HCT116 (cell line): Measurements from ENCODE around the gene TTC36. TPM values are rescaled to one million over a fixed set of nuclear protein-coding genes. Genes with fewer than 3 reads are reported as not detected.
A peak's percentile ranks its signal among the peaks of the same experiment; 100 is the strongest.

Source experiments
- ATAC-seq: fragments of 200-7000 bp; cut with Tn5 transposase; 2 replicates; pipeline ENCODE4 v1.9.1; 2020; ENCODE audit warnings: mild to moderate bottlenecking, moderate library complexity
- BruUV-seq: library from RNA; stranded (reverse); fragments of 400-500 nt; replicated peaks from 2 replicates; lab custom pipeline; 2021; lab: Mats Ljungman, UMichigan
- CTCF ChIA-PET: fragments of 300-600 bp; sonication (Branson Sonifier 250); formaldehyde crosslinking; loops from one replicate; lab custom pipeline; 2021; ENCODE audit warnings: antibody characterized with exemption; lab: Charles Lee
- POLR2A ChIA-PET: fragments of 300-600, 350-600 bp; sonication (Branson Sonifier 250); formaldehyde crosslinking; loops from one replicate; lab custom pipeline; 2021; ENCODE audit warnings: antibody characterized with exemption; lab: Charles Lee
- RAD21 ChIA-PET, 2 experiments: fragments of 300-600 bp; sonication (Branson Sonifier 250); formaldehyde crosslinking; loops; one replicate each; lab custom pipeline; 2023; ENCODE audit warnings: low total read pairs in 2 of 2; ENCODE audit not compliant: uncharacterized antibody in 2 of 2, unreplicated experiment in 2 of 2, low non-redundant PET in 1 of 2; lab: Charles Lee
- DNase-seq: peaks from one replicate; pipeline ENCODE4 v3.0.0-alpha.2; 2010; ENCODE audit warnings: low read depth, low spot score
- H2AFZ ChIP-seq: fragments of 200-600 bp; shearing (Covaris generic), sonication (generic); 2 replicates; pipeline ENCODE4 v1.6.1; 2017; ENCODE audit warnings: low read depth, mixed run types, mixed read lengths, antibody characterized with exemption, low read length; ENCODE audit not compliant: poor library complexity, severe bottlenecking
- H3K27ac ChIP-seq: 2 replicates; pipeline ENCODE4 v1.5.1; 2012; ENCODE audit warnings: low read depth, low read length
- H3K27me3 ChIP-seq: fragments of 200-600 bp; sonication (generic); 2 replicates; pipeline ENCODE4 v1.6.1; 2016; ENCODE audit warnings: mixed run types, low read length, mixed read lengths; ENCODE audit not compliant: insufficient read depth
- H3K36me3 ChIP-seq, 2 experiments: fragments of 200-500 bp in 1 of 2; fragments of 200-600 bp in 1 of 2; sonication (Bioruptor generic) in 1 of 2; sonication (generic) in 1 of 2; 2 replicates each; pipeline versions ENCODE4 v1.5.1 to v1.6.1; 2014 to 2016; ENCODE audit warnings: low read length in 2 of 2, inconsistent platforms in 1 of 2, mixed read lengths in 1 of 2, mixed run types in 1 of 2; ENCODE audit not compliant: insufficient read depth in 2 of 2, control insufficient read depth in 1 of 2
- H3K4me1 ChIP-seq, 2 experiments: fragments of 200-600 bp in 1 of 2; sonication (generic) in 1 of 2; 2 replicates each; pipeline versions ENCODE4 v1.5.1 to v1.6.1; 2012 to 2017; ENCODE audit warnings: low read length in 2 of 2, inconsistent platforms in 1 of 2, mild to moderate bottlenecking in 1 of 2, mixed read lengths in 1 of 2, mixed run types in 1 of 2, moderate library complexity in 1 of 2; ENCODE audit not compliant: insufficient read depth in 2 of 2, control insufficient read depth in 1 of 2
- H3K4me2 ChIP-seq: fragments of 200-600 bp; sonication (generic); 2 replicates; pipeline ENCODE4 v1.6.1; 2017; ENCODE audit warnings: mixed run types, low read length, mixed read lengths
- H3K4me3 ChIP-seq, 2 experiments: fragments of 200-600 bp in 1 of 2; sonication (generic) in 1 of 2; replicated peaks in 1 of 2; 2 replicates each; pipeline ENCODE4 v1.5.1; 2011 to 2016; ENCODE audit warnings: low read length in 2 of 2, control low read depth in 1 of 2, low read depth in 1 of 2, mild to moderate bottlenecking in 1 of 2, mixed read lengths in 1 of 2, mixed run types in 1 of 2
- H3K79me2 ChIP-seq: fragments of 200-600 bp; sonication (generic); 2 replicates; pipeline ENCODE4 v1.6.1; 2017; ENCODE audit warnings: mild to moderate bottlenecking, mixed run types, low read length, moderate library complexity, mixed read lengths; ENCODE audit not compliant: insufficient read depth
- H3K9ac ChIP-seq: fragments of 200-600 bp; sonication (generic); 2 replicates; pipeline ENCODE4 v1.6.1; 2016; ENCODE audit warnings: low read length, mixed read lengths
- H3K9me2 ChIP-seq: fragments of 200-600 bp; sonication (generic), shearing (Covaris generic); 2 replicates; pipeline ENCODE4 v1.6.1; 2017; ENCODE audit warnings: mixed run types, mild to moderate bottlenecking, moderate library complexity; ENCODE audit not compliant: insufficient read depth
- H3K9me3 ChIP-seq, 2 experiments: fragments of 200-500 bp in 1 of 2; fragments of 200-600 bp in 1 of 2; sonication (Bioruptor generic) in 1 of 2; sonication (generic) in 1 of 2; 2 replicates each; pipeline ENCODE4 v1.6.1; 2014 to 2017; ENCODE audit warnings: low read length in 2 of 2, mixed read lengths in 2 of 2, inconsistent platforms in 1 of 2, low read depth in 1 of 2, mild to moderate bottlenecking in 1 of 2, mixed run types in 1 of 2, moderate library complexity in 1 of 2; ENCODE audit not compliant: control insufficient read depth in 1 of 2, insufficient read depth in 1 of 2
- H4K20me1 ChIP-seq: fragments of 200-600 bp; sonication (generic), shearing (Covaris generic); 2 replicates; pipeline ENCODE4 v1.6.1; 2017; ENCODE audit warnings: mixed run types, mild to moderate bottlenecking, moderate library complexity; ENCODE audit not compliant: insufficient read depth
- CEBPB ChIP-seq: IDR thresholded peaks from 2 replicates; pipeline ENCODE4 v1.6.1; 2012; ENCODE audit warnings: low read depth
- CTCF ChIP-seq, 3 experiments: fragments of 200-600 bp in 1 of 3; sonication (generic) in 1 of 3; IDR thresholded peaks in 2 of 3; conservative IDR thresholded peaks in 1 of 3; 2 replicates each; pipeline ENCODE4 v1.5.1; 2012 to 2017; ENCODE audit warnings: low read depth in 2 of 3, low read length in 2 of 3, antibody characterized with exemption in 1 of 3, borderline replicate concordance in 1 of 3, control low read depth in 1 of 3, mild to moderate bottlenecking in 1 of 3, mixed read lengths in 1 of 3, mixed run types in 1 of 3, moderate library complexity in 1 of 3; ENCODE audit not compliant: insufficient read depth in 1 of 3
- EZH2 ChIP-seq: fragments of 200-600 bp; sonication (generic); IDR thresholded peaks from 2 replicates; pipeline ENCODE4 v1.6.1; 2017; ENCODE audit warnings: antibody characterized with exemption, mixed run types
- EZH2phosphoT487 ChIP-seq: fragments of 200-600 bp; IDR thresholded peaks from 2 replicates; pipeline ENCODE4 v1.6.1; 2018; ENCODE audit warnings: antibody characterized with exemption, borderline replicate concordance
- FOSL1 ChIP-seq: IDR thresholded peaks from 2 replicates; pipeline ENCODE4 v1.6.1; 2012; ENCODE audit warnings: low read depth
- POLR2A ChIP-seq: IDR thresholded peaks from 2 replicates; pipeline ENCODE4 v1.7.0; 2011; ENCODE audit warnings: borderline replicate concordance; ENCODE audit not compliant: insufficient read depth, insufficient read length; ENCODE audit errors: extremely low read depth
- SIN3A ChIP-seq: IDR thresholded peaks from 2 replicates; pipeline ENCODE4 v1.6.1; 2012; ENCODE audit warnings: low read depth
- TCF7L2 ChIP-seq: IDR thresholded peaks from 2 replicates; pipeline ENCODE4 v1.7.0; 2011; ENCODE audit warnings: borderline replicate concordance, inconsistent platforms; ENCODE audit not compliant: insufficient read depth, insufficient read length; ENCODE audit errors: extremely low read depth
- YY1 ChIP-seq: IDR thresholded peaks from 2 replicates; pipeline ENCODE4 v1.6.1; 2011; ENCODE audit warnings: low read length, low read depth, moderate library complexity, mild to moderate bottlenecking; ENCODE audit not compliant: insufficient replicate concordance; ENCODE audit errors: extremely low read depth
- intact Hi-C: fragments of 100-400 bp; cut with micrococcal nuclease; formaldehyde crosslinking; loops from 2 replicates; pipeline ENCODE4 v1.10.0; 2022
- total RNA-seq: library from RNA; stranded (reverse); gene quantifications from one replicate; pipeline ENCODE4 v1.2.1, GENCODE V29; 2021; ENCODE audit not compliant: unreplicated experiment

TTC36 gene
- total RNA-seq, 1 experiment from 2014 or later = 0.47 TPM

- peaks cover 59% of the 10 kb centered on the region for H3K79me2 ChIP-seq
- ChIA-PET RAD21 (no interaction called here), CTCF (interaction anchor here (1.3 kb wide), 1 partner anchor 22 kb away, joined by 4 read pairs; no protein-coding TSS in a partner anchor), POLR2A (no interaction called here)
- TF ChIP-seq TCF7L2 (no peak), EZH2phosphoT487 (no peak), SIN3A (peak; percentile 44; the same call in 1 of the 2 replicates), CTCF (IDR thresholded peaks at IDR 0.05 in 2 of 3, conservative IDR thresholded peaks at IDR 0.05 in 1 of 3; ENCODE audit: borderline replicate concordance in 1 of 3, insufficient read depth in 1 of 3, low read depth in 2 of 3, low read length in 2 of 3) (no peak)
- no TSS peak for BruUV-seq
- no peaks in the 10 kb centered on the region for H3K9me2 ChIP-seq
- no peaks in the 10 kb centered on the region for H3K36me3 ChIP-seq
- intact Hi-C loops = no loop called here
- H3K27ac ChIP-seq = peak overlapping the region; percentile 94
- H3K27me3 ChIP-seq = no peaks in the 10 kb centered on the region
- peaks cover 5 to 23% of the 10 kb centered on the region in 2 experiments for H3K4me1 ChIP-seq
- H3K4me3 ChIP-seq = peak overlapping the region; percentile 97 to 99
- H4K20me1 ChIP-seq = peaks cover 6% of the 10 kb centered on the region; the same call in 1 of the 2 replicates
- ATAC-seq = peak; percentile 41
- DNase-seq = peak; percentile 8
- H3K4me2 ChIP-seq = peak overlapping the region; percentile 82
- no peak overlapping the region for H2AFZ ChIP-seq
- no peaks in the 10 kb centered on the region for H3K9me3 ChIP-seq
- H3K9ac ChIP-seq = peak overlapping the region; percentile 97
Measured at GRCh38 chr11:118572981-118573550, 45.8 kb downstream of the TTC36 start.

GRCh38 chr11:118574636-118575035 lies 47.4 kb downstream of the TTC36 start:
- ChIA-PET CTCF (no interaction called here), RAD21 (interaction anchor here in 1 of 2 experiments (0.6 kb wide), 1 partner anchor 243 kb away, joined by 3 read pairs; no protein-coding TSS in a partner anchor), POLR2A (no interaction called here)
- no peak overlapping the region for H3K4me3 ChIP-seq
- H2AFZ ChIP-seq = no peak overlapping the region
- no peaks in the 10 kb centered on the region for H3K9me2 ChIP-seq
- no peaks in the 10 kb centered on the region for H3K36me3 ChIP-seq
- intact Hi-C loops = no loop called here
- no peak overlapping the region for H3K9ac ChIP-seq
- H3K79me2 ChIP-seq = peaks cover 74% of the 10 kb centered on the region
- TF ChIP-seq EZH2 = no peak
- TF ChIP-seq FOSL1 = no peak
- no peak for TF ChIP-seq CEBPB
- no peak for TF ChIP-seq CTCF (IDR thresholded peaks at IDR 0.05 in 2 of 3, conservative IDR thresholded peaks at IDR 0.05 in 1 of 3; ENCODE audit: borderline replicate concordance in 1 of 3, insufficient read depth in 1 of 3, low read depth in 2 of 3, low read length in 2 of 3)
- TF ChIP-seq YY1 = no peak
- no peak for TF ChIP-seq POLR2A
- H3K4me2 ChIP-seq = peak overlapping the region; percentile 82; the same call in 1 of the 2 replicates
- no peak overlapping the region for H3K27ac ChIP-seq
- no peaks in the 10 kb centered on the region for H3K27me3 ChIP-seq
- DNase-seq (no peak), ATAC-seq (no peak)
- H3K9me3 ChIP-seq = no peaks in the 10 kb centered on the region
- BruUV-seq = no TSS peak
- H3K4me1 ChIP-seq = peaks cover 5 to 23% of the 10 kb centered on the region in 2 experiments
- peaks cover 9% of the 10 kb centered on the region; the same call in 1 of the 2 replicates for H4K20me1 ChIP-seq
